Left ventricle myocardium inferior (tissue), 1 donor: Measurements from ENCODE around the gene GNAT1. TPM values are rescaled to one million over a fixed set of nuclear protein-coding genes. Genes with fewer than 3 reads are reported as not detected.
"Not testable (repeated sequence)": the region's sequence is repeated elsewhere in the genome, so short reads cannot be mapped to it uniquely, and the experiment has no call there.

Source experiments
- DNase-seq: peaks from one replicate; pipeline ENCODE4 v3.0.0-alpha.2; 2020
- H3K27ac ChIP-seq: fragments of 200-600 bp; replicated peaks from 2 replicates; pipeline ENCODE4 v1.8.0; 2021
- H3K27me3 ChIP-seq: fragments of 200-600 bp; 2 replicates; pipeline ENCODE4 v1.8.0; 2021; ENCODE audit warnings: low read depth
- H3K36me3 ChIP-seq: fragments of 200-600 bp; 2 replicates; pipeline ENCODE4 v1.8.0; 2021
- H3K4me1 ChIP-seq: fragments of 200-600 bp; 2 replicates; pipeline ENCODE4 v1.8.0; 2021
- H3K4me3 ChIP-seq: fragments of 200-600 bp; 2 replicates; pipeline ENCODE4 v1.8.0; 2021; ENCODE audit warnings: mild to moderate bottlenecking, moderate library complexity
- H3K9me3 ChIP-seq: fragments of 200-600 bp; replicated peaks from 2 replicates; pipeline ENCODE4 v1.8.0; 2021
- intact Hi-C: fragments of 100-400 bp; cut with micrococcal nuclease; formaldehyde crosslinking; loops from one replicate; pipeline ENCODE4 v1.11.0; 2022
- total RNA-seq: library from RNA; stranded (reverse); fragmentation: NEBNext Ultra II Directional; extraction: Animal tissue kit (Norgen Biotek cat#: 25700); gene quantifications from one replicate; pipeline ENCODE4 v1.2.1, GENCODE V29; 2021
- TF ChIP-seq, protein P1 (sequence below): fragments of 200-600 bp; IDR thresholded peaks from 2 replicates; pipeline ENCODE4 v1.8.0; 2021; ENCODE audit warnings: antibody characterized with exemption, mild to moderate bottlenecking, borderline replicate concordance
- donor health status: DM: no; HTN: yes; CAD: no; lungs with severe emphysema.

GNAT1 gene
- total RNA-seq, 1 donor from 2014 or later = not detected

DNA sequence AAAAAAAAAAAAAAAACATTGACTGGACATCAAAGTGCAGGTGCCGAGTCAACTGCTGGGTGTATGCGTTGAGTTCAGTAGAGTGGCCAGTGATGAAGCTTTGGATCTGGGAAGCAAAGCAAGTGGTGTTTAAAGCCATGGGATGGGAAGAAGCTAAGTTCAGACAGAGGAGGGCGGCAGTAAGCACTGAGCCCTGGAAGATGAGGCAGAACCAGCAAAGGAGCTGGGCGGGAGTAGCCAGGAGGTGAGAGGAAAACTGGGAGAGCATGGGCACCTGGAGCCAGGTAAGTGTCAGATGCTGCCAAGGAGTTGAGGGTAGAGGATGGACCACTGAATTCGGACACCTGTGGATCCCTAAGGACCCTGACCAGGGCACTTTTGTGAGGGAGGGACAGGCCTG, 33.2 kb downstream of the GNAT1 start:
- peaks cover 10% of the 10 kb centered on the region for H3K27me3 ChIP-seq
- H3K9me3 ChIP-seq = no peaks in the 10 kb centered on the region
- no peak for DNase-seq
- H3K4me1 ChIP-seq = peaks cover 35% of the 10 kb centered on the region
- H3K27ac ChIP-seq = no peak overlapping the region
- TF ChIP-seq, protein P1, sequence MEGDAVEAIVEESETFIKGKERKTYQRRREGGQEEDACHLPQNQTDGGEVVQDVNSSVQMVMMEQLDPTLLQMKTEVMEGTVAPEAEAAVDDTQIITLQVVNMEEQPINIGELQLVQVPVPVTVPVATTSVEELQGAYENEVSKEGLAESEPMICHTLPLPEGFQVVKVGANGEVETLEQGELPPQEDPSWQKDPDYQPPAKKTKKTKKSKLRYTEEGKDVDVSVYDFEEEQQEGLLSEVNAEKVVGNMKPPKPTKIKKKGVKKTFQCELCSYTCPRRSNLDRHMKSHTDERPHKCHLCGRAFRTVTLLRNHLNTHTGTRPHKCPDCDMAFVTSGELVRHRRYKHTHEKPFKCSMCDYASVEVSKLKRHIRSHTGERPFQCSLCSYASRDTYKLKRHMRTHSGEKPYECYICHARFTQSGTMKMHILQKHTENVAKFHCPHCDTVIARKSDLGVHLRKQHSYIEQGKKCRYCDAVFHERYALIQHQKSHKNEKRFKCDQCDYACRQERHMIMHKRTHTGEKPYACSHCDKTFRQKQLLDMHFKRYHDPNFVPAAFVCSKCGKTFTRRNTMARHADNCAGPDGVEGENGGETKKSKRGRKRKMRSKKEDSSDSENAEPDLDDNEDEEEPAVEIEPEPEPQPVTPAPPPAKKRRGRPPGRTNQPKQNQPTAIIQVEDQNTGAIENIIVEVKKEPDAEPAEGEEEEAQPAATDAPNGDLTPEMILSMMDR = no peak
- no peak overlapping the region for H3K4me3 ChIP-seq
- H3K36me3 ChIP-seq = no peaks in the 10 kb centered on the region
- intact Hi-C loops = loop anchor here (5.0 kb wide), 1 partner anchor 48 kb away; no protein-coding TSS in a partner anchor

DNA sequence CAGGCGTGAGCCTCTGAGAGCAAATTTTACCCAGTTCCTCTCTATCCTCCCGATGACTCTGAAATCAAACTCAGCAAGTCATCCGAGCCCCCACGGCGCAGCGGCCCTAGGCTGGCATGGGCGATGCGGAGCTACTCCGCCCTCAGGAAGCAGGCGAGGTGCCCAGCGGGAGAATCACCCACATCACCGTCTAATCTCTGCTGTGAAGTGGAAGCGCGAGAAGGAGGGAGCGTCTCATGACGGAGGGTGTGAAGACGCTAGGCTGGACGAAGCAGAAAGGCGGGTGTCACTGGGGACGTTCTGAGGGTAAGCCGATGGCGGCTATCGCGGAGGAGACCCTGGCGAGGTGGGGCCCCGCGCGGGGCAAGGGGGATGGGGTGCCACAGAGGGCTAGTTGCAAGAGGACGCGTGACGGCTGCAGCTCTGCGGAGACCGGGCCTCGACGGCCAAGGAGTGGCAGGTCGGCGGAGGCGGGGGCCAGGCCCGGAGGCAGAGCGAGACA, 35.5 kb downstream of the GNAT1 start:
- H3K27ac ChIP-seq = peak overlapping the region; percentile 87
- no peak for DNase-seq
- no peaks in the 10 kb centered on the region for H3K9me3 ChIP-seq
- H3K27me3 ChIP-seq = peaks cover 10% of the 10 kb centered on the region
- intact Hi-C loops = loop anchor here (5.0 kb wide), 1 partner anchor 45 kb away; no protein-coding TSS in a partner anchor
- TF ChIP-seq, protein P1 = no peak
- H3K36me3 ChIP-seq = no peaks in the 10 kb centered on the region
- peak overlapping the region; percentile 76 for H3K4me3 ChIP-seq
- H3K4me1 ChIP-seq = peaks cover 26% of the 10 kb centered on the region

DNA sequence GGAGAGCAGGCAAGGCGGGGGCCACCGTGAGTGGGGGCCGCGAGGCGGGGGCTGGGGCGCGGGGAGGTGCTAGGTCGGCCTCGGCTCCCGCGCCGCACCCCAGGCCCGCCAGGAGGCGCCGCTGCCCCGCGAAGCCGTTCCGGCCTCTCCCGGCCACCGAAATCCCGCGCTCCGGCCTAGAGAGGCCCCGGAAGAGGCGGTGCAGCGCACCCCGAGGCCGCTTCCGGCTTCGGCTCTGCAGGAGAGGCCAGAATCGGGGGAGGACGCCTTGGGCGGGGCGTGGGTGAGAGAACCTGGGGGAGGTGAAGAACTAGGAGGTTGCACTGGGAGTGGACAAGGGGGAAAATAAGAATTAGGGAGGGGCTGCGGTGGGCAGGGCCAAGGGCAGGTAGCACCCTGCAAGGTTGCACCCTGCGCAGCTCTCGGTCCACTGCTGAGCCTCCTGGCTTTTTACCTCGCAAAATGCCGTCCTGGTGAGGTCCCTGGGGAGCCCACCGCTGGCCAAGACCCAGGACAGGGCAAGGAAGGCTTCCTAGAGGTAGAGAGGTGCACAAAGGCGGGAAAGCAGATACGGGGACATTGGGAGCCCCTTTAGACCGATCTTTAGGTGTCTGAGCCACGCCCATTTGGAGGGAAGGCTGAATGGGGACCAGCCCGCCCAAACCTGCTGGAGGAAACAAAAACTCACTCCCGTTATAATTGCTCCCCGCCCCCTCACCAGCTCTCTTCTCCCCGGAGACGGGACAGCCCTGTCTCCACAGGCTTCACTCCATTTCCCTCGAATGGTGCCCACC, 36.2 kb downstream of the GNAT1 start:
- TF ChIP-seq, protein P1 = peak; percentile 97
- Histone ChIP-seq H3K4me1 (peaks cover 26% of the 10 kb centered on the region), H3K27ac (peak overlapping the region; percentile 87), H3K36me3 (no peaks in the 10 kb centered on the region), H3K9me3 (no peaks in the 10 kb centered on the region), H3K4me3 (peak overlapping the region; percentile 76), H3K27me3 (peaks cover 10% of the 10 kb centered on the region)
- intact Hi-C loops = loop anchor here (5.0 kb wide), 1 partner anchor 45 kb away; no protein-coding TSS in a partner anchor
- peak; percentile 91 for DNase-seq

DNA sequence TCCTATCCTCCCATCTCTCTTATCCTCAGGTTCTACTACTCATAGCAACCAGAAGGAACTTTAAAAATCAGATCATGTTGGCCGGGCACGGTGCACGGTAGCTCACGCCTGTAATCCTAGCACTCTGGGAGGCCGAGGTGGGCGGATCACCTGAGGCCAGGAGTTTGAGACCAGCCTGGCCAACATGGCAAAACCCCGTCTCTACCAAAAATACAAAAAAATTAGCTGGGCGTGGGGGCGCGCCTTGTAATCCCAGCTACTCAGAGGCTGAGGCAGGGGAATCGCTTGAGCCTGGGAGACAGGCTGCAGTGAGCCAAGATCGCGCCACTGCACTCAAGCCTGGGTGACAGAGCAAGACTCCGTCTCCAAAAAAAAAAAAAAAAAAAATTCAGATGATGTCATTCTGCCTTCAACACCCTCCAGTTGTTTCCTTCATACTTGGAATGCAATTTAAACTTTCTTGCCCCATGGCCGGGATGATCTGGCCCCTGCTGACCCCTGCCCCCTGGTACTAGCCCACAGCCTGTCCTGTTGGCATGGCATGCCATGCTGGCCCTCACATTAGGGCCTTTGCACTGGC, 36.9 kb downstream of the GNAT1 start:
- Histone ChIP-seq H3K4me1 (peaks cover 26% of the 10 kb centered on the region), H3K27ac (peak overlapping the region; percentile 87), H3K4me3 (peak overlapping the region; percentile 76)
- DNase-seq, H3K9me3 ChIP-seq, H3K36me3 ChIP-seq, H3K27me3 ChIP-seq: not testable (repeated sequence)
- intact Hi-C loops = loop anchor here (5.0 kb wide), 1 partner anchor 44 kb away; no protein-coding TSS in a partner anchor

DNA sequence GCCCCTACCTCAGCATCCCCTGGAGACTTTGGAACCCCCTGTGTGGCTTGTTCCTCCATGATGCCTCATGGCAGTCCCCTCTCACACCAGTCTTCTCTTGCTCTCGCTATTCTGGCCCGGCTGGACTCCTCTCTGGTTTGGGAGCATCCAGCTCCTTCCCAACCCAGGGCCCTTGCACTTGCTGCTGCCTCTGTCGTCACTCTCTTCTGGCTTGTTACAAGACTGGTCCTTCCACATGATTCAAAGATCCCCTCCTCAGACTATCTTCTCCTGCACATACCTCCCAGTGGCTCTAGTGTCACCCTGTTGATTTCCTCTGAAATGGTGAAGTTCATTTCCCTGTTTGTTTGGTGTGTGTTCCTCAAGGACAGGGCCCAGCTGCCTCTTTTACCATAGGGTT, 38.1 kb downstream of the GNAT1 start:
- Histone ChIP-seq H3K4me3 (no peak overlapping the region), H3K27ac (no peak overlapping the region), H3K36me3 (no peaks in the 10 kb centered on the region), H3K27me3 (peaks cover 5% of the 10 kb centered on the region), H3K4me1 (peaks cover 26% of the 10 kb centered on the region), H3K9me3 (no peaks in the 10 kb centered on the region)
- TF ChIP-seq, protein P1 = no peak
- intact Hi-C loops = loop anchor here (5.0 kb wide), 1 partner anchor 43 kb away; no protein-coding TSS in a partner anchor
- no peak for DNase-seq
